Measurements from ENCODE around the gene ST6GALNAC5.

DNA sequence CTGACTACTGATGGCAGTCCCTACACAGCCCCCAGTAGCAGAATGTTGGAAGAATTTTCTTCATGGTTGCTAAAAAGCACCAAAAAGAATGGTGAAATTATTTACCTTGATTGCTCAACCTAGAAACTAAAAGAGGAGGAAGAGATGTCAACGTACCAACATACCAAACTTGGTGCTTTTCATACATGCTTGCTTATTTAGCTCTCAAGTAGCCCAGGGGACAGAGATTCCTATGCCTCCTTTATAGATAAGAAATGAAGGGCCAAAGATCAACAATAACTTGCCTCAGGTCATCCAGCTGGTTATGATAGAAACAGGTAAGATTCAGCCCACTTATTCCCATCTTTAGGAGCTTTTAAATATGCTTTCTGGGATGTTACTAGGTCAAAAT lies 181.3 kb downstream of the ST6GALNAC5 start:
- TF ChIP-seq, protein P1, sequence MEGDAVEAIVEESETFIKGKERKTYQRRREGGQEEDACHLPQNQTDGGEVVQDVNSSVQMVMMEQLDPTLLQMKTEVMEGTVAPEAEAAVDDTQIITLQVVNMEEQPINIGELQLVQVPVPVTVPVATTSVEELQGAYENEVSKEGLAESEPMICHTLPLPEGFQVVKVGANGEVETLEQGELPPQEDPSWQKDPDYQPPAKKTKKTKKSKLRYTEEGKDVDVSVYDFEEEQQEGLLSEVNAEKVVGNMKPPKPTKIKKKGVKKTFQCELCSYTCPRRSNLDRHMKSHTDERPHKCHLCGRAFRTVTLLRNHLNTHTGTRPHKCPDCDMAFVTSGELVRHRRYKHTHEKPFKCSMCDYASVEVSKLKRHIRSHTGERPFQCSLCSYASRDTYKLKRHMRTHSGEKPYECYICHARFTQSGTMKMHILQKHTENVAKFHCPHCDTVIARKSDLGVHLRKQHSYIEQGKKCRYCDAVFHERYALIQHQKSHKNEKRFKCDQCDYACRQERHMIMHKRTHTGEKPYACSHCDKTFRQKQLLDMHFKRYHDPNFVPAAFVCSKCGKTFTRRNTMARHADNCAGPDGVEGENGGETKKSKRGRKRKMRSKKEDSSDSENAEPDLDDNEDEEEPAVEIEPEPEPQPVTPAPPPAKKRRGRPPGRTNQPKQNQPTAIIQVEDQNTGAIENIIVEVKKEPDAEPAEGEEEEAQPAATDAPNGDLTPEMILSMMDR (IDR thresholded peaks at IDR 0.05), result no peak
- TF ChIP-seq EP300 (IDR thresholded peaks at IDR 0.05) (no peak), POLR2AphosphoS5 (IDR thresholded peaks at IDR 0.05) (no peak), POLR2A (IDR thresholded peaks at IDR 0.05; ENCODE audit: low read depth) (no peak)

All from esophagus muscularis mucosa (tissue), 4 donors.